D721Med (cell line): Measurements from ENCODE around the gene CORO2B.

Source experiments
- DNase-seq: peaks from one replicate; pipeline ENCODE4 v3.0.0; 2011; ENCODE audit warnings: low spot score; ENCODE audit not compliant: insufficient read length
- FAIRE-seq: peaks from 2 replicates; lab custom pipeline; 2011; peaks lifted over from hg19 to GRCh38; lab: Jason Lieb, UNC
- TF ChIP-seq, protein P1 (sequence below): IDR thresholded peaks from 2 replicates; pipeline ENCODE4 v1.5.1; 2012; ENCODE audit warnings: mild to moderate bottlenecking, control low read depth; ENCODE audit not compliant: insufficient read depth; ENCODE audit errors: missing control alignments

The CORO2B gene

DNA sequence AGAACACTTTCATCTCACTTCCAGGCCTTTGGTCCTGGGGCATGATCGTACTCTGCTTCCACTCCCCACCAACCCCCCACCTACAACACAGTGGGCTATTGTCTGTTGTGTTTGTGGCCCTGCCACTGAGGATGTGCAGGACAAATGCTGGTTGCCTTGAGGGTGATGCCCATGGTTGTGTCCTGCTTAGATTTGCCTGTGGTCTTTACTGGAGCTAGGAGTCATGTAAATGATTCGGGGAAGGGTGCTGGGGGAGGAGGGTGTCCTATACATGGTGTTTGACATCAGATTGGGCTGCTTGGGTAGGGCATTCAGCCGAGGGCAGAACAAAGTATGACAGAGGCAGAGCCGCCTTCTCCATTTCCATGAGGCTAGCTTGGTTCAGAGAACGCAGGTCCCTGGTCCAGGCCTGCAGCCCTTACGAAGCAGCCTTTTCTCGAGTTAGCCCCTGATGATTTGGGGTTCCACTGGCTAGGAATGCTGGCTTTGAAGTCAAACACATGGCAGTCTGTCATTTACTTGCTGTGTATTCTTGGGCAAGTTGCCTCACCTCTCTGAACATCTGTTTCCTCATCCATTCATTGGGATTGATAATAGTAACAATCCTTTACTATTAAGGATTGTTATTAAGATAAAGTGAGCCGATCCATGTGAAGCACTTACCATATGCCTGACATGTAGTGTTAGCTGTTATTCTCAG, 6.9 kb downstream of the CORO2B start:
- TF ChIP-seq, protein P1, sequence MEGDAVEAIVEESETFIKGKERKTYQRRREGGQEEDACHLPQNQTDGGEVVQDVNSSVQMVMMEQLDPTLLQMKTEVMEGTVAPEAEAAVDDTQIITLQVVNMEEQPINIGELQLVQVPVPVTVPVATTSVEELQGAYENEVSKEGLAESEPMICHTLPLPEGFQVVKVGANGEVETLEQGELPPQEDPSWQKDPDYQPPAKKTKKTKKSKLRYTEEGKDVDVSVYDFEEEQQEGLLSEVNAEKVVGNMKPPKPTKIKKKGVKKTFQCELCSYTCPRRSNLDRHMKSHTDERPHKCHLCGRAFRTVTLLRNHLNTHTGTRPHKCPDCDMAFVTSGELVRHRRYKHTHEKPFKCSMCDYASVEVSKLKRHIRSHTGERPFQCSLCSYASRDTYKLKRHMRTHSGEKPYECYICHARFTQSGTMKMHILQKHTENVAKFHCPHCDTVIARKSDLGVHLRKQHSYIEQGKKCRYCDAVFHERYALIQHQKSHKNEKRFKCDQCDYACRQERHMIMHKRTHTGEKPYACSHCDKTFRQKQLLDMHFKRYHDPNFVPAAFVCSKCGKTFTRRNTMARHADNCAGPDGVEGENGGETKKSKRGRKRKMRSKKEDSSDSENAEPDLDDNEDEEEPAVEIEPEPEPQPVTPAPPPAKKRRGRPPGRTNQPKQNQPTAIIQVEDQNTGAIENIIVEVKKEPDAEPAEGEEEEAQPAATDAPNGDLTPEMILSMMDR: no peak
- no peak for DNase-seq
- no peak for FAIRE-seq

DNA sequence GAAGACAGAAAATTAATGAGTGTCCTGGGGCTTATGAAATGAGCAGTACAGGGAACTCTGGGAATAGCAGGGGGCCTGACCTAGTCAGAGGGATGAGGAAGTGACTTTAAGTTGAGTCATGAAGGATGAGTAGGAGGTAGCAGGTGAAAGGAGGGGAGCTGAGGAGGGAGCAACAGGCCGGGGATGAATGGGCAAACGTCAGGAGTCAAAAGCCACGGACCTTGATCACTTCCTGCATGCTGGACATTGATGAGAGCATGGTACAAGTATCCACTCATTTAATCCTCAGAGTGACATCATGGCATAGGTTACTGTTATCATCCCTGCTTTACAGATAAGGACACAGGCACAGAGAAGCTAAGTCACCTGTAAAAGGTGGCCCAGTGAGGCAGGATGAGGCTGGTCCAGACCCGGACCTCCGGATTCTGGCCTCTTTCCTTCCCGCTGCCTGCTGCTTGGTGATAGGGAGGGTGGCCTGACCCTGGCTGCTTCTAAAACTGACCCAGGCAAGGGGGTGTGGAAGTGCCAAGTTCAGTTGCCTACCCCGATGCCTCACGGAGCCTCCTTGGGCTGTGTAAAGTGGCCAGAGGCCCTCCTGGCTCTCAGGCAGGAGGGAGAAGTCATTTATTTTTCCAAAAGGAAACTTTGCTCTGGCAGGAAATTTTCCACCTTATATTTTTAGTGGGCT, 7.6 kb downstream of the CORO2B start:
- DNase-seq (no peak), FAIRE-seq (no peak)
- TF ChIP-seq, protein P1: no peak

DNA sequence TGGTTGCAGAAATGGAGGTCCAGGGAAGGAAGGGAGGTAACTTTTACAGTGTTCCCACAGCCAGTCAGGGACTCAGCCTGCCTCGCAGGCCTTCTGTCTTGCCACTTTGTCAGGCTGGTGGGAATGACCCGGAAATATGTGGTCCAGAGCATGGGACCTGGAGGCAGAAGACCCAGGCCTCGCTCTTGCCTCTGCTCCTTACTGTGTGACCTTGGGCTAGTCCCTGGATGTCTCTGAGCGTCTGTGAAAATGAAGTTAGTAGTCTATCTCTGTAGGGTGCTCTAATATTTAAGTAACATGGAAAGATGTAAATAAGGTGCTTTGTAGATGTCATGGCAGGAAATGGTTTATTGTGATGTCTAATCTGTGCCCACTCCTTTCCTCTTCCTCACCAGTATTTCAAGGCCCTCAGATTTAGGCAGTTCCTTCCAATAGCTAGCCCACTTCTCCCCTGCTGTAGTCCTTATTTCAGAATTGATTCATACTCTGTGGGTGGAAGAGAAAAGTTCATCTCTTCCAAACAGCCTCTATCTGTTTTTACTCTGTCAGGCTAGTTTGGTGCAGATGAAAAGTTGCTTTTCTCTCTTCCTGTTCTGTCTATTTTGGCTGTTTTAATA, 9.1 kb downstream of the CORO2B start:
- no peak for FAIRE-seq
- no peak for DNase-seq
- TF ChIP-seq, protein P1: no peak

DNA sequence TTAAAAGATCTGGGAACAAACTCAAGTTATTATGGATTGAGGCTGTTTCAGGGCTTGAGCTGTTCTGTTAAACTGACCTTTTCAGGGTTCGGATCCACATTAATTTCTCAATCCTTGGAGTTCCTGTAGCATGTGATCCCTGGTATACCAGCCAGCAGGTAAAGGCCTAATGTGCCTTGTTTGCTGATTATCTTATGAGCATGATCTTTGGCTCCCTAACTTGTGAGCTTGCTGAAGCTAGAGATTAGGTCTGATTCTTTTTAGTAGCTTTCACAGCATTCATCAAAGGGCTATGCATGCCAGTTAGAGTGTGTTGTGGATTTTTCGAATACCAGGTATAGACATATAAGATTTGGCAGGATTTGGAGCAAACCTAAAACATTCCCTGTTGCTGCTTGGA, 10.3 kb downstream of the CORO2B start:
- FAIRE-seq: no peak
- DNase-seq: no peak
- TF ChIP-seq, protein P1: no peak

DNA sequence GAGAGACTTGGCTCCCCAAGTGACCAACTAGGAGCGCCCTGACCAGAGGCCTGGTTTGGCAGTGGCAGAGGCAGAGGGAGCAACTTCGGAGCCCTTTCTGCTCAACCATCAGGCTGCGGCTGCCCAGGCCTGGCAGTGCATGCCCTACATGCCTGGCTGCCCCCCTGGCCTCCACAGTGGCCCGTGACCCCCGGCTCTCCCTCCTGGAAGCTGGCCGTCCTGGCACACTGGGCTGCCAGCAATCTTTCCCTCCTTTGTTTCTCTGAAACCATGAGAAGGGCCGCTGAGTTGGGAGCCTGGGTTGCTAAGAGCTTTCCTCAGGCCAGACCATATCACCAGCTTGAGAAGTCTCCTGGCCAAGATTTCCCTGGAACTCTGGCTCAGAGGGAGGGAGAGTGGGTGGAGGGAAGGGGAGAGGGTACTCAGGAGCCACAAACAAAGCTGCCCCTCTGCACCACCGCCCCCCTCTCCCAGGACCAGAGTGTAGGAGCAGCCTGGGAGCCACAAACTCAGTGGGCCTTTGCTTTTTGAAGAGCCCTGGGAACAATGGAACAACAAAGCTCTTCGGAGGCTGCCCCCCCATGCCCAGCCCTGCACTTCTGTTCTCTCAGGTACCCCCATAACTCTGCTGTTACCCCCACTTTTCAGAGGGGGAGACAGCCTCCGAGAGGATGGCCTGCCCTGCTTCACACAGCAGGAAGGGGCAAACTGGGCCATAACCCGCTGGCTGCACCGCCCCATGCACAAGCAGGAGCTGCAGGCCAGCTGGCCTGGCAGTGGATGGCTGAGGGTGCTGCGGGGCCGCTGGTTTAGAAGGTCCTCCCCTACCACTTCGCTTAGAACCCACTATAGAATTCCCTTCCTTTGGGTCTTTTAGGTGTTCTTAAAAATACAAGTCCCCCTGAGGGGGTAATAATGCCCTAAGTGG, 11.3 kb downstream of the CORO2B start:
- DNase-seq (no peak), FAIRE-seq (no peak)
- TF ChIP-seq, protein P1: no peak

DNA sequence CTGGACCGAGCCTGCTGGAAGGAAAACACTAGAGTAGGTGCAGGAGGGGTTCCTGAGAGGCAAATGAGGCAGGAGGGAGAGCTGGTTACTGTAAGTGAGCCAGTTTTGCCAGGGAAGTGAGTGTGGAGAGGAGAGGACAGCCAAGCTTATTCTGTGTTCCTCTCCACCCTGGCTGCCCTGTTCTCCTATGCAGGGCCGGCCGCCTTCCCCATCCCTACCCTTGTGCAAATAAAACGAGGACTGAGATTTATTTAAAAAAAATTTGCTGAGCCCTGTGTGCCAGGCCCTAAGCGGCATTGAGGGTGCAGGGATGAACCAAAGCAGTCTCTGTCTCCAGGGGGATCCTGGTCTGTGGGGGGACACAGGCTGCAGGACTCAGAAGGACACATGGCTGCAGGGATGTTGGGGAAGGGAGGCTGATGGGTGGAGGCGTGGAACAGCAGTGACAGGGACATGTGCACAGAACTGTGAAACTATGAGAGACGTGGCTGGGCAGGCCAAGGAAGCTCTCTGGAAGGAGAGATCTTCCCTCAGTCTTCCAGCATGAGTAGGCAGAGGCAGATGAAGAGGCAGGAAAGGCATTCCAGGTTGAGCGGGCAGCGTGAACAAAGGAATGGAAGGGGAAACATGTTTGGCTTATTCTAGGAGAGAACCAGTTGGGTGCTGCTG, 12.1 kb downstream of the CORO2B start:
- TF ChIP-seq, protein P1: no peak
- DNase-seq (no peak), FAIRE-seq (no peak)
